ENCODE measurements around the gene ZNF454. TPM values are rescaled to one million over a fixed set of nuclear protein-coding genes. Genes with fewer than 3 reads are reported as not detected.

Gene ZNF454
- total RNA-seq, 1 experiment from 2014 or later: not detected

- peaks cover 39% of the 10 kb centered on the region for H3K9me3 Mint-ChIP-seq (ENCODE audit: unreplicated experiment)
- no peak for TF ChIP-seq CTCF (IDR thresholded peaks at IDR 0.05; ENCODE audit: insufficient read depth in 1 of 2, low read depth in 1 of 2, low read length in 1 of 2, severe bottlenecking in 1 of 2, unreplicated experiment in 1 of 2)
- no peak overlapping the region for H3K27ac Mint-ChIP-seq (ENCODE audit: unreplicated experiment)
- no peaks in the 10 kb centered on the region for H3K36me3 Mint-ChIP-seq (ENCODE audit: insufficient read depth, unreplicated experiment)
- no peak overlapping the region for H3K4me3 ChIP-seq (ENCODE audit: low read depth, low read length)
- ChIA-PET POLR2A (no interaction called here), CTCF (no interaction called here)
- no peak overlapping the region for H3K4me3 Mint-ChIP-seq (ENCODE audit: unreplicated experiment)
- no peaks in the 10 kb centered on the region for H3K36me3 ChIP-seq (ENCODE audit: control insufficient read depth, insufficient read depth, low read length)
- no TSS peak for BruUV-seq (replicated peaks)
- H3K27me3 ChIP-seq (replicated peaks; ENCODE audit: control insufficient read depth, insufficient read depth, low read length): no peaks in the 10 kb centered on the region
- intact Hi-C loops (cut with micrococcal nuclease; ENCODE audit: unreplicated experiment): no loop called here
- no peaks in the 10 kb centered on the region for H3K4me1 Mint-ChIP-seq (ENCODE audit: low read depth, unreplicated experiment)
- no peaks in the 10 kb centered on the region for H3K4me1 ChIP-seq
- no peak for DNase-seq
- H3K9me3 ChIP-seq: peaks cover 8% of the 10 kb centered on the region; the same call in 1 of the 2 replicates
- H3K27me3 Mint-ChIP-seq (ENCODE audit: insufficient read depth, unreplicated experiment): no peaks in the 10 kb centered on the region
Observed at GRCh38 chr5:178902849-178903248, 38.1 kb upstream of the ZNF454 start.

- no peak for DNase-seq
- CTCF ChIA-PET: no interaction called here
- H3K4me1 Mint-ChIP-seq (ENCODE audit: low read depth, unreplicated experiment): no peaks in the 10 kb centered on the region
- Histone ChIP-seq H3K27me3 (replicated peaks; ENCODE audit: control insufficient read depth, insufficient read depth, low read length) (no peaks in the 10 kb centered on the region), H3K9me3 (peaks cover 38% of the 10 kb centered on the region), H3K36me3 (ENCODE audit: control insufficient read depth, insufficient read depth, low read length) (no peaks in the 10 kb centered on the region), H3K4me3 (ENCODE audit: low read depth, low read length) (no peak overlapping the region), H3K4me1 (no peaks in the 10 kb centered on the region)
- TF ChIP-seq CTCF (IDR thresholded peaks at IDR 0.05; ENCODE audit: insufficient read depth in 1 of 2, low read depth in 1 of 2, low read length in 1 of 2, severe bottlenecking in 1 of 2, unreplicated experiment in 1 of 2): no peak
- H3K27me3 Mint-ChIP-seq (ENCODE audit: insufficient read depth, unreplicated experiment): no peaks in the 10 kb centered on the region
- no TSS peak for BruUV-seq (replicated peaks)
- no peak overlapping the region for H3K27ac Mint-ChIP-seq (ENCODE audit: unreplicated experiment)
- POLR2A ChIA-PET: no interaction called here
- intact Hi-C loops (cut with micrococcal nuclease; ENCODE audit: unreplicated experiment): no loop called here
- no peak overlapping the region for H3K4me3 Mint-ChIP-seq (ENCODE audit: unreplicated experiment)
- H3K36me3 Mint-ChIP-seq (ENCODE audit: insufficient read depth, unreplicated experiment): no peaks in the 10 kb centered on the region
- H3K9me3 Mint-ChIP-seq (ENCODE audit: unreplicated experiment): peaks cover 90% of the 10 kb centered on the region
Observed at GRCh38 chr5:178931846-178932760, 8.9 kb upstream of the ZNF454 start.

GRCh38 chr5:178941361-178941760, 363 bp downstream of the ZNF454 start:
- Mint-ChIP-seq H3K4me3 (ENCODE audit: unreplicated experiment) (no peak overlapping the region), H3K36me3 (ENCODE audit: insufficient read depth, unreplicated experiment) (no peaks in the 10 kb centered on the region), H3K27ac (ENCODE audit: unreplicated experiment) (no peak overlapping the region), H3K9me3 (ENCODE audit: unreplicated experiment) (peaks cover 61% of the 10 kb centered on the region), H3K4me1 (ENCODE audit: low read depth, unreplicated experiment) (no peaks in the 10 kb centered on the region), H3K27me3 (ENCODE audit: insufficient read depth, unreplicated experiment) (no peaks in the 10 kb centered on the region)
- ChIA-PET CTCF (no interaction called here), POLR2A (no interaction called here)
- no peak for TF ChIP-seq CTCF (IDR thresholded peaks at IDR 0.05; ENCODE audit: insufficient read depth in 1 of 2, low read depth in 1 of 2, low read length in 1 of 2, severe bottlenecking in 1 of 2, unreplicated experiment in 1 of 2)
- intact Hi-C loops (cut with micrococcal nuclease; ENCODE audit: unreplicated experiment): no loop called here
- Histone ChIP-seq H3K4me1 (no peaks in the 10 kb centered on the region), H3K4me3 (ENCODE audit: low read depth, low read length) (no peak overlapping the region), H3K9me3 (peaks cover 24% of the 10 kb centered on the region), H3K27me3 (replicated peaks; ENCODE audit: control insufficient read depth, insufficient read depth, low read length) (no peaks in the 10 kb centered on the region), H3K36me3 (ENCODE audit: control insufficient read depth, insufficient read depth, low read length) (no peaks in the 10 kb centered on the region)
- BruUV-seq (replicated peaks): no TSS peak
- DNase-seq: no peak

Data from Caco-2 (cell line).